WTC11 (cell line): ENCODE measurements around the gene DLG1. TPM values are rescaled to one million over a fixed set of nuclear protein-coding genes. Genes with fewer than 3 reads are reported as not detected.

Source experiments
- ATAC-seq: fragments of 200-7000 bp; cut with Tn5 transposase; 2 replicates; pipeline ENCODE4 v1.10.0; 2021; ENCODE audit warnings: mild to moderate bottlenecking, moderate library complexity
- CTCF ChIA-PET: fragments of 300-600 bp; sonication (Branson Sonifier 250); formaldehyde crosslinking; loops from one replicate; lab custom pipeline; 2021; ENCODE audit warnings: antibody characterized with exemption; lab: Charles Lee
- POLR2A ChIA-PET: fragments of 350-600 bp; sonication (Branson Sonifier 250); formaldehyde crosslinking; loops from one replicate; lab custom pipeline; 2021; ENCODE audit warnings: antibody characterized with exemption; lab: Charles Lee
- DNase-seq: peaks from one replicate; pipeline ENCODE4 v3.0.0; 2021; ENCODE audit warnings: low spot score
- H3K27ac Mint-ChIP-seq: 2 replicates; pipeline ENCODE4 v1.8.0; 2021; ENCODE audit warnings: mixed read lengths
- H3K27me3 Mint-ChIP-seq: 2 replicates; pipeline ENCODE4 v1.8.0; 2021; ENCODE audit warnings: low read depth, mild to moderate bottlenecking, moderate library complexity, mixed read lengths
- H3K36me3 Mint-ChIP-seq: 2 replicates; pipeline ENCODE4 v1.8.0; 2021; ENCODE audit warnings: mixed read lengths
- H3K4me1 Mint-ChIP-seq: 2 replicates; pipeline ENCODE4 v1.8.0; 2022; ENCODE audit warnings: mixed read lengths
- H3K4me3 Mint-ChIP-seq: 2 replicates; pipeline ENCODE4 v1.8.0; 2021; ENCODE audit warnings: mild to moderate bottlenecking, moderate library complexity, mixed read lengths
- H3K9me3 Mint-ChIP-seq: 2 replicates; pipeline ENCODE4 v1.8.0; 2021; ENCODE audit warnings: mixed read lengths
- ELF4 ChIP-seq: sonication (generic); formaldehyde crosslinking; IDR thresholded peaks from 2 replicates; pipeline ENCODE4 v1.8.1; 2022; ENCODE audit warnings: low read depth, mild to moderate bottlenecking, moderate library complexity, missing genetic modification reagents
- ETV6 ChIP-seq: sonication (generic); formaldehyde crosslinking; IDR thresholded peaks from 2 replicates; pipeline ENCODE4 v1.8.1; 2022; ENCODE audit warnings: mild to moderate bottlenecking, missing genetic modification reagents
- FOXJ3 ChIP-seq: sonication (generic); formaldehyde crosslinking; IDR thresholded peaks from 2 replicates; pipeline ENCODE4 v1.9.0; 2021; ENCODE audit warnings: missing genetic modification reagents, mild to moderate bottlenecking, borderline replicate concordance
- GTF2I ChIP-seq: fragments of 250-450 bp; sonication (Bioruptor Pico); conservative IDR thresholded peaks from 2 replicates; pipeline ENCODE4 v1.4.0; 2021; ENCODE audit warnings: mild to moderate bottlenecking
- NFE2L1 ChIP-seq: sonication (generic); formaldehyde crosslinking; IDR thresholded peaks from 2 replicates; pipeline ENCODE4 v1.8.1; 2023; ENCODE audit warnings: missing genetic modification reagents
- NFYB ChIP-seq: sonication (generic); formaldehyde crosslinking; conservative IDR thresholded peaks from 2 replicates; pipeline ENCODE4 v1.8.0; 2022; ENCODE audit warnings: low read depth, missing genetic modification reagents
- NR2C2 ChIP-seq: sonication (generic); formaldehyde crosslinking; IDR thresholded peaks from 2 replicates; pipeline ENCODE4 v1.8.0; 2022; ENCODE audit warnings: mild to moderate bottlenecking, missing genetic modification reagents
- NR3C1 ChIP-seq: sonication (generic); formaldehyde crosslinking; conservative IDR thresholded peaks from 2 replicates; pipeline ENCODE4 v1.8.1; 2023; ENCODE audit warnings: low read depth, mild to moderate bottlenecking, missing genetic modification reagents
- SOX15 ChIP-seq: fragments of 250-450 bp; sonication (Bioruptor Pico); IDR thresholded peaks from 2 replicates; pipeline ENCODE4 v1.9.0; 2021; ENCODE audit warnings: mild to moderate bottlenecking
- ZNF317 ChIP-seq: sonication (generic); formaldehyde crosslinking; IDR thresholded peaks from 2 replicates; pipeline ENCODE4 v1.8.1; 2023; ENCODE audit warnings: low read depth, mild to moderate bottlenecking, moderate library complexity, missing genetic modification reagents, borderline replicate concordance
- total RNA-seq: library from RNA; stranded (reverse); gene quantifications from 3 replicates; pipeline ENCODE4 v1.2.3, GENCODE V29; 2021
- TF ChIP-seq, protein P1 (sequence below): sonication (generic); formaldehyde crosslinking; IDR thresholded peaks from 2 replicates; pipeline ENCODE4 v1.8.0; 2022; ENCODE audit warnings: mild to moderate bottlenecking, missing genetic modification reagents
- TF ChIP-seq, protein P2 (sequence below): sonication (generic); formaldehyde crosslinking; IDR thresholded peaks from 2 replicates; pipeline ENCODE4 v1.8.1; 2022; ENCODE audit warnings: low read depth, mild to moderate bottlenecking, moderate library complexity, missing genetic modification reagents, borderline replicate concordance
- TF ChIP-seq, protein P3 (sequence below): sonication (generic); formaldehyde crosslinking; IDR thresholded peaks from 2 replicates; pipeline ENCODE4 v1.8.1; 2022; ENCODE audit warnings: mild to moderate bottlenecking, moderate library complexity, missing genetic modification reagents
- TF ChIP-seq, protein P4 (sequence below): fragments of 250-450 bp; sonication (Bioruptor Pico); IDR thresholded peaks from 2 replicates; pipeline ENCODE4 v1.9.0; 2021; ENCODE audit warnings: moderate library complexity, mild to moderate bottlenecking, inconsistent platforms, borderline replicate concordance
- TF ChIP-seq, protein P5 (sequence below): sonication (generic); formaldehyde crosslinking; IDR thresholded peaks from 2 replicates; pipeline ENCODE4 v1.8.0; 2022; ENCODE audit warnings: mild to moderate bottlenecking, missing genetic modification reagents
- TF ChIP-seq, protein P6 (sequence below): sonication (generic); formaldehyde crosslinking; IDR thresholded peaks from 2 replicates; pipeline ENCODE4 v1.8.1; 2023; ENCODE audit warnings: mild to moderate bottlenecking, moderate library complexity, missing genetic modification reagents
- TF ChIP-seq, protein P7 (sequence below): fragments of 250-450 bp; sonication (Bioruptor Pico); conservative IDR thresholded peaks from 2 replicates; pipeline ENCODE4 v1.9.0; 2021; ENCODE audit warnings: mild to moderate bottlenecking
- TF ChIP-seq, protein P8 (sequence below): sonication (generic); formaldehyde crosslinking; IDR thresholded peaks from 2 replicates; pipeline ENCODE4 v1.8.1; 2023; ENCODE audit warnings: mild to moderate bottlenecking, missing genetic modification reagents, moderate library complexity

The DLG1 gene
- total RNA-seq, 1 experiment from 2014 or later: 81.1 TPM

DNA sequence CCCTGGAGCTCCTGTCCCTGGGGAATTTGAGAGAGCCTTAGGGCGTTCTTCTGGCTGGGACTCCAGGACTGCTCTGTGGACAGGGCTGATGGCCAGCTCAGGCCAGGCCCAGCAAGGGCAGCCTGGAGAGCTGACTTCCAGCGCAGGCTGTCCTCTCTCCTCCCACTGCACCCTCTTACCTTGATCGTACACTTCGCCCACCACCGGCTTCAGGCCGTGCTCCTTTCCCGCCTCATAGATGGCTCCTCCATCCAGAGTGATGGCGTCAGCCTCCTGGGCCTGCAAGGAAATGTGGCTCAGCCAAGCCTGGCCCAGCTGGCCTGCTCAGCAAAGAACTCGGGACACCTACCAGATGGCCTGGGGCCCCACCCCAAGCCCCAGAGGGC lies 271.9 kb downstream of the DLG1 start:
- DNase-seq: no peak
- POLR2A ChIA-PET: no interaction called here
- no peak overlapping the region for H3K27ac Mint-ChIP-seq
- ATAC-seq: no peak
- peaks cover 34% of the 10 kb centered on the region for H3K4me1 Mint-ChIP-seq
- H3K36me3 Mint-ChIP-seq: no peaks in the 10 kb centered on the region
- H3K4me3 Mint-ChIP-seq: no peak overlapping the region
- TF ChIP-seq GTF2I (CRISPR knock-in tag): no peak
- TF ChIP-seq, protein P1, sequence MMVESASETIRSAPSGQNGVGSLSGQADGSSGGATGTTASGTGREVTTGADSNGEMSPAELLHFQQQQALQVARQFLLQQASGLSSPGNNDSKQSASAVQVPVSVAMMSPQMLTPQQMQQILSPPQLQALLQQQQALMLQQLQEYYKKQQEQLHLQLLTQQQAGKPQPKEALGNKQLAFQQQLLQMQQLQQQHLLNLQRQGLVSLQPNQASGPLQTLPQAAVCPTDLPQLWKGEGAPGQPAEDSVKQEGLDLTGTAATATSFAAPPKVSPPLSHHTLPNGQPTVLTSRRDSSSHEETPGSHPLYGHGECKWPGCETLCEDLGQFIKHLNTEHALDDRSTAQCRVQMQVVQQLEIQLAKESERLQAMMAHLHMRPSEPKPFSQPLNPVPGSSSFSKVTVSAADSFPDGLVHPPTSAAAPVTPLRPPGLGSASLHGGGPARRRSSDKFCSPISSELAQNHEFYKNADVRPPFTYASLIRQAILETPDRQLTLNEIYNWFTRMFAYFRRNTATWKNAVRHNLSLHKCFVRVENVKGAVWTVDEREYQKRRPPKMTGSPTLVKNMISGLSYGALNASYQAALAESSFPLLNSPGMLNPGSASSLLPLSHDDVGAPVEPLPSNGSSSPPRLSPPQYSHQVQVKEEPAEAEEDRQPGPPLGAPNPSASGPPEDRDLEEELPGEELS (CRISPR knock-in tag): no peak
- no peak for TF ChIP-seq NR3C1
- TF ChIP-seq, protein P2, sequence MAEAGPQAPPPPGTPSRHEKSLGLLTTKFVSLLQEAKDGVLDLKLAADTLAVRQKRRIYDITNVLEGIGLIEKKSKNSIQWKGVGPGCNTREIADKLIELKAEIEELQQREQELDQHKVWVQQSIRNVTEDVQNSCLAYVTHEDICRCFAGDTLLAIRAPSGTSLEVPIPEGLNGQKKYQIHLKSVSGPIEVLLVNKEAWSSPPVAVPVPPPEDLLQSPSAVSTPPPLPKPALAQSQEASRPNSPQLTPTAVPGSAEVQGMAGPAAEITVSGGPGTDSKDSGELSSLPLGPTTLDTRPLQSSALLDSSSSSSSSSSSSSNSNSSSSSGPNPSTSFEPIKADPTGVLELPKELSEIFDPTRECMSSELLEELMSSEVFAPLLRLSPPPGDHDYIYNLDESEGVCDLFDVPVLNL (CRISPR knock-in tag): no peak
- TF ChIP-seq NR2C2 (CRISPR knock-in tag): no peak
- TF ChIP-seq FOXJ3 (CRISPR knock-in tag): no peak
- TF ChIP-seq ZNF317 (CRISPR knock-in tag): no peak
- no peak for TF ChIP-seq NFYB (CRISPR knock-in tag)
- TF ChIP-seq, protein P3, sequence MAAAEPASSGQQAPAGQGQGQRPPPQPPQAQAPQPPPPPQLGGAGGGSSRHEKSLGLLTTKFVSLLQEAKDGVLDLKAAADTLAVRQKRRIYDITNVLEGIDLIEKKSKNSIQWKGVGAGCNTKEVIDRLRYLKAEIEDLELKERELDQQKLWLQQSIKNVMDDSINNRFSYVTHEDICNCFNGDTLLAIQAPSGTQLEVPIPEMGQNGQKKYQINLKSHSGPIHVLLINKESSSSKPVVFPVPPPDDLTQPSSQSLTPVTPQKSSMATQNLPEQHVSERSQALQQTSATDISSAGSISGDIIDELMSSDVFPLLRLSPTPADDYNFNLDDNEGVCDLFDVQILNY: no peak
- no peak for TF ChIP-seq ELF4 (CRISPR knock-in tag)
- TF ChIP-seq, protein P4, sequence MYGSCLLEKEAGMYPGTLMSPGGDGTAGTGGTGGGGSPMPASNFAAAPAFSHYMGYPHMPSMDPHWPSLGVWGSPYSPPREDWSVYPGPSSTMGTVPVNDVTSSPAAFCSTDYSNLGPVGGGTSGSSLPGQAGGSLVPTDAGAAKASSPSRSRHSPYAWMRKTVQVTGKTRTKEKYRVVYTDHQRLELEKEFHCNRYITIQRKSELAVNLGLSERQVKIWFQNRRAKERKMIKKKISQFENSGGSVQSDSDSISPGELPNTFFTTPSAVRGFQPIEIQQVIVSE (CRISPR knock-in tag): no peak
- TF ChIP-seq, protein P5, sequence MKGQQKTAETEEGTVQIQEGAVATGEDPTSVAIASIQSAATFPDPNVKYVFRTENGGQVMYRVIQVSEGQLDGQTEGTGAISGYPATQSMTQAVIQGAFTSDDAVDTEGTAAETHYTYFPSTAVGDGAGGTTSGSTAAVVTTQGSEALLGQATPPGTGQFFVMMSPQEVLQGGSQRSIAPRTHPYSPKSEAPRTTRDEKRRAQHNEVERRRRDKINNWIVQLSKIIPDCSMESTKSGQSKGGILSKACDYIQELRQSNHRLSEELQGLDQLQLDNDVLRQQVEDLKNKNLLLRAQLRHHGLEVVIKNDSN (CRISPR knock-in tag): no peak
- TF ChIP-seq, protein P6, sequence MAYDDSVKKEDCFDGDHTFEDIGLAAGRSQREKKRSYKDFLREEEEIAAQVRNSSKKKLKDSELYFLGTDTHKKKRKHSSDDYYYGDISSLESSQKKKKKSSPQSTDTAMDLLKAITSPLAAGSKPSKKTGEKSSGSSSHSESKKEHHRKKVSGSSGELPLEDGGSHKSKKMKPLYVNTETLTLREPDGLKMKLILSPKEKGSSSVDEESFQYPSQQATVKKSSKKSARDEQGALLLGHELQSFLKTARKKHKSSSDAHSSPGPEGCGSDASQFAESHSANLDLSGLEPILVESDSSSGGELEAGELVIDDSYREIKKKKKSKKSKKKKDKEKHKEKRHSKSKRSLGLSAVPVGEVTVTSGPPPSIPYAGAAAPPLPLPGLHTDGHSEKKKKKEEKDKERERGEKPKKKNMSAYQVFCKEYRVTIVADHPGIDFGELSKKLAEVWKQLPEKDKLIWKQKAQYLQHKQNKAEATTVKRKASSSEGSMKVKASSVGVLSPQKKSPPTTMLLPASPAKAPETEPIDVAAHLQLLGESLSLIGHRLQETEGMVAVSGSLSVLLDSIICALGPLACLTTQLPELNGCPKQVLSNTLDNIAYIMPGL (CRISPR knock-in tag): no peak
- TF ChIP-seq, protein P7, sequence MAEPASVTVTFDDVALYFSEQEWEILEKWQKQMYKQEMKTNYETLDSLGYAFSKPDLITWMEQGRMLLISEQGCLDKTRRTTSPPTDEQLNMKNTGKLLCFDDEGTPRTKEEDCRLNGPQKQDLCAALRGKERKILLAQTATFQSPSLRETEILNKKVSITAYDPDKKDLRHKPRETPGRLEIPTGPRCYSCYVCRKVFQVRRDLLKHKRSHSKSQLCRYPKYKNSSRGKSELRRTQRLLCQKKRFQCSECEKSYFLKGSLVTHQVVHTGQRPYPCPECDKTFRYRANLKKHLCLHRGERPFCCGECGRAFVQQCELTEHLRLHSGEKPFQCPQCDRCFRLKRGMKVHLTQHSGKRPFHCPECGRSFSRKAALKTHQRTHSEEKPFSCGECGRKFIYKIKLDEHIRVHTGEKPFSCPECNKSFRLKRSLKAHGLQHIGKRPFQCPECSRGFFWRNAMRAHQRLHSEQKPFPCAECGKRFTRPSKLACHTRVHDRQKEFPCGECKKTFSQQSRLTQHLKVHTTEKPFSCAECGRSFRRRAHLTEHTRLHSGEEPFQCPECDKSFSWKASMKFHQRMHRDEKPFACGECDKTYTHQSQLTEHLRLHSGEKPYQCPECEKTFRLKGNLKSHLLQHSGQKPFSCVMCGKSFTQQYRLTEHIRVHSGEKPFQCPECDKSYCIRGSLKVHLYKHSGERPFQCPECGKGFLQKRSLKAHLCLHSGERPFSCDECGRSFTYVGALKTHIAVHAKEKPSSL: no peak
- TF ChIP-seq, protein P8, sequence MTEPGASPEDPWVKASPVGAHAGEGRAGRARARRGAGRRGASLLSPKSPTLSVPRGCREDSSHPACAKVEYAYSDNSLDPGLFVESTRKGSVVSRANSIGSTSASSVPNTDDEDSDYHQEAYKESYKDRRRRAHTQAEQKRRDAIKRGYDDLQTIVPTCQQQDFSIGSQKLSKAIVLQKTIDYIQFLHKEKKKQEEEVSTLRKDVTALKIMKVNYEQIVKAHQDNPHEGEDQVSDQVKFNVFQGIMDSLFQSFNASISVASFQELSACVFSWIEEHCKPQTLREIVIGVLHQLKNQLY (CRISPR knock-in tag): no peak
- no peak for TF ChIP-seq SOX15 (CRISPR knock-in tag)
- no peak for TF ChIP-seq NFE2L1 (CRISPR knock-in tag)
- no peak for TF ChIP-seq ETV6 (CRISPR knock-in tag)
- TF ChIP-seq, all 79 proteins: peak for 0
- CTCF ChIA-PET: interaction anchor here (0.9 to 4.9 kb wide), 2 partner anchors 24 kb away, joined by 3 to 48 read pairs; no protein-coding TSS in a partner anchor
- no peaks in the 10 kb centered on the region for H3K9me3 Mint-ChIP-seq
- peaks cover 16% of the 10 kb centered on the region for H3K27me3 Mint-ChIP-seq
